ENCODE data around the gene GJC1.

GRCh38 chr17:44864831-44865230 lies 34.7 kb upstream of the GJC1 start:
- no peak for TF ChIP-seq CTCF (IDR thresholded peaks at IDR 0.05; ENCODE audit: insufficient read depth, low read length, poor library complexity, severe bottlenecking)
- no peak for TF ChIP-seq EZH2phosphoT487 (conservative IDR thresholded peaks at IDR 0.05; ENCODE audit: low read length)
